Neuronal stem cell (in vitro differentiated cells): Measurements from ENCODE around the gene ST6GALNAC2.
"Not testable (repeated sequence)": the region's sequence is repeated elsewhere in the genome, so short reads cannot be mapped to it uniquely, and the experiment has no call there.

Experiments
- DNase-seq: peaks from one replicate; pipeline ENCODE4 v3.0.0-alpha.2; 2013; ENCODE audit warnings: low spot score
- H2AFZ ChIP-seq: one replicate; pipeline ENCODE4 v1.6.1; 2013; ENCODE audit warnings: mild to moderate bottlenecking, low read length, inconsistent platforms
- H2AK5ac ChIP-seq: 2 replicates; pipeline ENCODE4 v1.6.1; 2013; ENCODE audit warnings: low read depth, mild to moderate bottlenecking, inconsistent platforms, low read length, moderate library complexity, mixed read lengths
- H2BK120ac ChIP-seq: 2 replicates; pipeline ENCODE4 v1.6.1; 2013; ENCODE audit warnings: low read depth, mild to moderate bottlenecking, inconsistent platforms, low read length, moderate library complexity, mixed read lengths
- H2BK12ac ChIP-seq: one replicate; pipeline ENCODE4 v1.6.1; 2013; ENCODE audit warnings: low read length, inconsistent platforms
- H2BK15ac ChIP-seq: 2 replicates; pipeline ENCODE4 v1.6.1; 2013; ENCODE audit warnings: mild to moderate bottlenecking, low read length, inconsistent platforms, mixed read lengths
- H2BK5ac ChIP-seq: one replicate; pipeline ENCODE4 v1.6.1; 2013; ENCODE audit warnings: inconsistent platforms, mild to moderate bottlenecking, low read length, moderate library complexity
- H3K14ac ChIP-seq: one replicate; pipeline ENCODE4 v1.6.1; 2013; ENCODE audit warnings: low read length, inconsistent platforms
- H3K18ac ChIP-seq: 2 replicates; pipeline ENCODE4 v1.6.1; 2013; ENCODE audit warnings: low read length, inconsistent platforms
- H3K23ac ChIP-seq: 2 replicates; pipeline ENCODE4 v1.6.1; 2013; ENCODE audit warnings: low read depth, mild to moderate bottlenecking, mixed read lengths, low read length, inconsistent platforms; ENCODE audit not compliant: poor library complexity
- H3K27ac ChIP-seq: replicated peaks from 3 replicates; pipeline ENCODE4 v1.5.1; 2013; ENCODE audit warnings: low read length, inconsistent platforms
- H3K27me3 ChIP-seq, 3 experiments: 2 replicates each; pipeline ENCODE4 v1.6.1; 2013; ENCODE audit warnings: low read length in 3 of 3, mild to moderate bottlenecking in 2 of 3, inconsistent platforms in 1 of 3, low read depth in 1 of 3, mixed read lengths in 1 of 3, moderate library complexity in 1 of 3; ENCODE audit not compliant: control insufficient read depth in 3 of 3, insufficient read depth in 3 of 3
- H3K36me3 ChIP-seq, 2 donors: replicated peaks in 1 of 2; 2 replicates each; pipeline ENCODE4 v1.6.1; 2013; ENCODE audit warnings: low read length in 2 of 2; ENCODE audit not compliant: control insufficient read depth in 2 of 2, insufficient read depth in 2 of 2
- H3K4ac ChIP-seq: 2 replicates; pipeline ENCODE4 v1.6.1; 2013; ENCODE audit warnings: inconsistent platforms, mild to moderate bottlenecking, low read length, moderate library complexity
- H3K4me1 ChIP-seq, 2 donors: 1 replicate in 1 of 2; 2 replicates in 1 of 2; pipeline ENCODE4 v1.6.1; 2013; ENCODE audit warnings: low read length in 2 of 2, low read depth in 1 of 2; ENCODE audit not compliant: control insufficient read depth in 2 of 2, insufficient read depth in 1 of 2
- H3K4me2 ChIP-seq: one replicate; pipeline ENCODE4 v1.6.1; 2013; ENCODE audit warnings: mild to moderate bottlenecking, low read length, inconsistent platforms; ENCODE audit not compliant: insufficient read depth, poor library complexity, severe bottlenecking
- H3K4me3 ChIP-seq, 2 donors: 2 replicates each; pipeline ENCODE4 v1.5.1; 2013; ENCODE audit warnings: low read length in 2 of 2, mild to moderate bottlenecking in 2 of 2, inconsistent platforms in 1 of 2, moderate library complexity in 1 of 2
- H3K79me1 ChIP-seq: one replicate; pipeline ENCODE4 v1.6.1; 2013; ENCODE audit warnings: low read depth, mild to moderate bottlenecking, inconsistent platforms, low read length, moderate library complexity
- H3K9ac ChIP-seq: one replicate; pipeline ENCODE4 v1.6.1; 2013; ENCODE audit warnings: mild to moderate bottlenecking, low read depth, low read length, inconsistent platforms; ENCODE audit not compliant: poor library complexity
- H3K9me3 ChIP-seq, 2 donors: replicated peaks in 1 of 2; 2 replicates each; pipeline versions ENCODE3 to v1.6.1; 2013; ENCODE audit warnings: low read length in 2 of 2, mild to moderate bottlenecking in 2 of 2, inconsistent platforms in 1 of 2, low read depth in 1 of 2, mixed read lengths in 1 of 2, moderate library complexity in 1 of 2; ENCODE audit not compliant: control insufficient read depth in 2 of 2, insufficient read depth in 1 of 2
- H4K8ac ChIP-seq: one replicate; pipeline ENCODE4 v1.6.1; 2013; ENCODE audit warnings: low read depth, mild to moderate bottlenecking, inconsistent platforms, low read length, moderate library complexity
- H4K91ac ChIP-seq: one replicate; pipeline ENCODE4 v1.6.1; 2013; ENCODE audit warnings: low read length, low read depth, mild to moderate bottlenecking, inconsistent platforms; ENCODE audit not compliant: poor library complexity
- WGBS, 2 donors: extraction: QIAGEN DNeasy Blood & Tissue Kit; methylation state at CpG; one replicate each; pipeline ENCODE4 v1.1.7; 2013; ENCODE audit warnings: missing lambda C conversion rate in 2 of 2, mixed read lengths in 1 of 2; ENCODE audit not compliant: insufficient read length in 2 of 2, insufficient replicate concordance in 1 of 2; ENCODE audit errors: extremely low coverage in 2 of 2; 5-methylcytosine and 5-hydroxymethylcytosine counted together

Gene ST6GALNAC2

DNA sequence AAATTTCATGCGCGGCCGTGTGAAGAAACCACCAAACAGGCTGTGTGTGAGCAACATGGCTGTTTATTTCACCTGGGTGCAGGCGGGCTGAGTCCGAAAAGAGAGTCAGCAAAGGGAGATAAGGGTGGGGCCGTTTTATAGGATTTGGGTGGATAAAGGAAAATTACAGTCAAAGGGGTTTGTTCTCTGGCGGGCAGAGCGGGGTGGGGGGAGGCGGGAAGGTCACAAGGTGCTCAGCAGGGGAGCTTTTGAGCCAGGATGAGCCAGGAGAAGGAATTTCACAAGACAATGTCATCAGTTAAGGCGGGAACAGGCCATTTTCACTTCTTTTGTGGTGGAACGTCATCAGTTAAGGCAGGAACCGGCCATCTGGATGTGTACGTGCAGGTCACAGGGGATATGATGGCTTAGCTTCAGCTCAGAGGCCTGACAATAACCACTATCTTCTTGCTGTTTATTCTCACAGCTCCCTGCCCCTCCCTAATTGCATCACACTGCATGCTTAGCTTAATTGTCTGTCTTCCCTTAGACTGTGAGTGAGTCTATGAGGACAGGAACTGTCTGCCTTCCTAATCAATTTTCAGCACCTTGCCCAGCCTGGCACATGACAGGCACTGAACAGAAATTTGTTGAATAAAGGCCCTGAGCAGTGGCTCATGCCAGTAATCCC lies 25.6 kb upstream of the ST6GALNAC2 start:
- H2BK5ac ChIP-seq, H2BK12ac ChIP-seq, DNase-seq, H3K36me3 ChIP-seq, H4K91ac ChIP-seq, H2AK5ac ChIP-seq, H3K4me2 ChIP-seq, H2BK15ac ChIP-seq, H3K18ac ChIP-seq, H3K9me3 ChIP-seq, H3K9ac ChIP-seq, H3K79me1 ChIP-seq, H4K8ac ChIP-seq, H2AFZ ChIP-seq, H3K4me1 ChIP-seq, H3K23ac ChIP-seq, H2BK120ac ChIP-seq, H3K4ac ChIP-seq, H3K27me3 ChIP-seq, H3K14ac ChIP-seq, H3K4me3 ChIP-seq: not testable (repeated sequence)
- H3K27ac ChIP-seq: peak overlapping the region; percentile 14
- WGBS, 2 donors: no CpG with 5 or more reads among the region's 13 CpGs

DNA sequence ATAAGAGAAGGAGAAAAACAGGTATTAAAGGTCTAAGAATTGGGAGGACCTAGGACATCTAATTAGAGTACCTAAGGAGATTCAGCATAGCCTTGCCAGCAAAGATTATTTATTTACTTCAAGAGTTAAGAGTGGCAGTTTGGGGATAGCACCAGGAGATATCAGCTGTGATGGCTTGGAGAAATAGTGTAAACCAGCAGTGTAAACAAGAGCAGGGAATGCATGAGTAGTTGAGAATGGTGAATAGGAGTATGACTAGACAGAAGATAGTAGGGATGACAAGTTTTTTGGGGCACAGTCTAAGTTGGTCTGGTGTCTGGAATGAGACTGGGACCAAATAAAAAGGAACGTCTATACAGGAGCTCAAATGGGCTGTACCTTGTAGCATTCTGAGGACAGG lies 21.0 kb upstream of the ST6GALNAC2 start:
- H2AFZ ChIP-seq, H3K27ac ChIP-seq, H2BK5ac ChIP-seq, H3K79me1 ChIP-seq, H3K9me3 ChIP-seq, H3K36me3 ChIP-seq, H2AK5ac ChIP-seq, DNase-seq, H4K8ac ChIP-seq, H2BK15ac ChIP-seq, H2BK12ac ChIP-seq, H3K23ac ChIP-seq, H3K9ac ChIP-seq, H3K27me3 ChIP-seq, H3K4ac ChIP-seq, H3K4me3 ChIP-seq, H3K4me2 ChIP-seq, H3K14ac ChIP-seq, H4K91ac ChIP-seq, H3K4me1 ChIP-seq, H2BK120ac ChIP-seq, H3K18ac ChIP-seq: not testable (repeated sequence)
- no CpG with 5 or more reads among the region's 1 CpG for WGBS, 2 donors

DNA sequence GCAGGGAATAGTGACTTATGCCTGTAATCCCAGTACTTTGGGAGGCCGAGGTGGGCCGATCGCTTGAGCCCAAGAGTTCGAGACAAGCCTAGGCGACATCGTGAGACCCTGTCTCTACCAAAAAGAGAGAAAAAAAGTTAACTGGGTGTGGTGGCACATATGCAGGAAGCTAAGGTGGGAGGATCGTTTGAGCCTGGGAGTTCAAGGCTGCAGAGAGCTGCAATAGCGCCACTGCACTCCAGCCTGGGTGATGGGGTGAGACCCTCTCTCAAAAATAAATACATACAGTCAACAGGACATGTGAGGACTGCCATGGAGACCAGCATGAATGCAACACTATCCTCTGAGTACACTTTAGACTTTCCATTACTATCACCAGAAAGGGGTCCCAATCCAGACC lies 15.4 kb upstream of the ST6GALNAC2 start:
- no peak overlapping the region for H2AK5ac ChIP-seq
- H3K23ac ChIP-seq: no peak overlapping the region
- H4K91ac ChIP-seq: no peak overlapping the region
- no peak overlapping the region for H2BK15ac ChIP-seq
- no peak overlapping the region for H2BK120ac ChIP-seq
- H2BK5ac ChIP-seq: no peak overlapping the region
- WGBS, 2 donors: no CpG with 5 or more reads among the region's 8 CpGs
- no peaks in the 10 kb centered on the region for H3K36me3 ChIP-seq
- no peak for DNase-seq
- no peak overlapping the region for H4K8ac ChIP-seq
- H3K14ac ChIP-seq: no peak overlapping the region
- H3K79me1 ChIP-seq: no peaks in the 10 kb centered on the region
- no peak overlapping the region for H3K4me3 ChIP-seq
- no peak overlapping the region for H2AFZ ChIP-seq
- H3K9me3 ChIP-seq: peaks cover 0 to 4% of the 10 kb centered on the region in 2 donors
- no peak overlapping the region for H3K18ac ChIP-seq
- peaks cover 0 to 2% of the 10 kb centered on the region in 2 donors for H3K4me1 ChIP-seq
- no peak overlapping the region for H3K4me2 ChIP-seq
- H2BK12ac ChIP-seq: no peak overlapping the region
- no peak overlapping the region for H3K9ac ChIP-seq
- H3K27ac ChIP-seq: no peak overlapping the region
- H3K27me3 ChIP-seq: peaks cover 0 to 18% (median 0%) of the 10 kb centered on the region in 3 experiments
- H3K4ac ChIP-seq: no peak overlapping the region

DNA sequence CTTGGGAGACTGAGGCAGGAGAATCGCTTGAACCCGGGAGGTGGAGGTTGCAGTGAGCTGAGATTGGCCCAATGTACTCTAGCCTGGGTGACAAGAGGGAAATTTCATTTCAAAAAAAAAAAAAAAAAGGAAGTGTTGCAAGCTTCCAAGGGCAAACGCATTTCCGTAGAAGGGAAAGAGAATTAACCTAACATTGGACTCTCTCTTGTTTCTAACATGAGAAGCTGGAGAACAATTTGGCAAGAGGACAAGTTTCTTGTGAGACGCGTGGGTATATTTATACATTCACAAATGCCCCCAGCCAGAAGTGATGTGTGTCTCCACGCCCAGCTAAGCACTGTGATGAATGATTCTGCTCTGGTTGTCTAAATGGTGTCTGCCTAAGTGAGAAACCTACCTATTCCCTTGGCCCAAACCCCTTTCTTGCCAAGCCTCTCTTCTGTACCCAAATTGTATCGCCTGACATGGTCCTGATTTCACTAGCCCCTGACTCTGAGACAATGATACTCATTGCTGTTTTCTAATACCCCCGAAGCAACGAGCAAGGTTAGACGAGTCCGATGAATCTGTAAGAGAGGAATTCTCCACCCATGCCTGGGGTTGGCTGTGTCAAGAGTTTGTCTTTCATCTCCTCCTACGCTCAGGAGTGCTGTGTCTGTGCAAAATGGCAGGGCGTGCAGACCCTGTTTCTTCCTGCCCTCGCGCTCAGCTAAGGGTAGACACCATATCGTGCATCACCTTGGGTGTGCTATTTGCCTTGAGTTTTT lies 14.2 kb upstream of the ST6GALNAC2 start:
- no peaks in the 10 kb centered on the region for H3K36me3 ChIP-seq
- H3K14ac ChIP-seq: no peak overlapping the region
- H2AK5ac ChIP-seq: no peak overlapping the region
- H3K9ac ChIP-seq: no peak overlapping the region
- peaks cover 0 to 16% (median 0%) of the 10 kb centered on the region in 3 experiments for H3K27me3 ChIP-seq
- H2BK120ac ChIP-seq: no peak overlapping the region
- H3K4me2 ChIP-seq: no peak overlapping the region
- peak overlapping the region in 1 of 2 donors; percentile 48 for H3K4me3 ChIP-seq
- no peaks in the 10 kb centered on the region for H3K4me1 ChIP-seq
- no peak overlapping the region for H3K27ac ChIP-seq
- no peaks in the 10 kb centered on the region for H3K79me1 ChIP-seq
- no peak overlapping the region for H2BK5ac ChIP-seq
- no peak for DNase-seq
- H4K8ac ChIP-seq: no peak overlapping the region
- peaks cover 0 to 4% of the 10 kb centered on the region in 2 donors for H3K9me3 ChIP-seq
- H2AFZ ChIP-seq: no peak overlapping the region
- no peak overlapping the region for H4K91ac ChIP-seq
- no peak overlapping the region for H3K4ac ChIP-seq
- H3K18ac ChIP-seq: no peak overlapping the region
- H2BK12ac ChIP-seq: no peak overlapping the region
- H3K23ac ChIP-seq: no peak overlapping the region
- no CpG with 5 or more reads among the region's 17 CpGs for WGBS, 2 donors
- H2BK15ac ChIP-seq: no peak overlapping the region
